GM12891 (cell line): ENCODE measurements around the gene GPR39.
"Not testable (repeated sequence)": the region's sequence is repeated elsewhere in the genome, so short reads cannot be mapped to it uniquely, and the experiment has no call there.

Experiments used
- DNase-seq: peaks from one replicate; pipeline ENCODE4 v3.0.0; 2011; ENCODE audit warnings: low spot score; ENCODE audit not compliant: insufficient read length
- FAIRE-seq: peaks from 2 replicates; lab custom pipeline; 2011; peaks lifted over from hg19 to GRCh38; lab: Jason Lieb, UNC
- PAX5 ChIP-seq: IDR thresholded peaks from 2 replicates; pipeline ENCODE4 v1.6.1; 2011; ENCODE audit warnings: low read length, moderate library complexity, mild to moderate bottlenecking; ENCODE audit not compliant: insufficient read depth, severe bottlenecking
- POLR2A ChIP-seq: IDR thresholded peaks from 2 replicates; pipeline ENCODE4 v1.6.1; 2011; ENCODE audit warnings: low read depth, low read length, control low read depth
- POLR2AphosphoS5 ChIP-seq: IDR thresholded peaks from 2 replicates; pipeline ENCODE4 v1.6.1; 2011; ENCODE audit warnings: low read depth, low read length, control low read depth
- POU2F2 ChIP-seq: IDR thresholded peaks from 2 replicates; pipeline ENCODE4 v1.6.1; 2011; ENCODE audit warnings: low read depth, mild to moderate bottlenecking, control low read depth, low read length, moderate library complexity
- SPI1 ChIP-seq: IDR thresholded peaks from 2 replicates; pipeline ENCODE4 v1.6.1; 2011; ENCODE audit warnings: low read depth, low read length, control low read depth
- TAF1 ChIP-seq: IDR thresholded peaks from 2 replicates; pipeline ENCODE4 v1.6.1; 2011; ENCODE audit warnings: low read depth, low read length, control low read depth

GPR39 gene

GRCh38 chr2:132497591-132497990, 81.0 kb downstream of the GPR39 start:
- DNase-seq (no peak), FAIRE-seq (no peak)
- no peak for TF ChIP-seq POLR2AphosphoS5
- no peak for TF ChIP-seq POU2F2
- no peak for TF ChIP-seq PAX5
- no peak for TF ChIP-seq POLR2A
- no peak for TF ChIP-seq TAF1
- TF ChIP-seq SPI1, result no peak

GRCh38 chr2:132503701-132504100, 87.1 kb downstream of the GPR39 start:
- no peak for DNase-seq
- TF ChIP-seq PAX5, result no peak
- no peak for TF ChIP-seq SPI1
- no peak for TF ChIP-seq POLR2AphosphoS5
- TF ChIP-seq POU2F2, result no peak
- TF ChIP-seq POLR2A, result no peak
- no peak for TF ChIP-seq TAF1
- no peak for FAIRE-seq

- FAIRE-seq (no peak), DNase-seq (no peak)
- no peak for TF ChIP-seq PAX5
- TF ChIP-seq SPI1, result no peak
- TF ChIP-seq POLR2A, result no peak
- no peak for TF ChIP-seq TAF1
- TF ChIP-seq POU2F2, result no peak
- TF ChIP-seq POLR2AphosphoS5, result no peak
Observed at GRCh38 chr2:132515010-132515409, 98.4 kb downstream of the GPR39 start.

DNA sequence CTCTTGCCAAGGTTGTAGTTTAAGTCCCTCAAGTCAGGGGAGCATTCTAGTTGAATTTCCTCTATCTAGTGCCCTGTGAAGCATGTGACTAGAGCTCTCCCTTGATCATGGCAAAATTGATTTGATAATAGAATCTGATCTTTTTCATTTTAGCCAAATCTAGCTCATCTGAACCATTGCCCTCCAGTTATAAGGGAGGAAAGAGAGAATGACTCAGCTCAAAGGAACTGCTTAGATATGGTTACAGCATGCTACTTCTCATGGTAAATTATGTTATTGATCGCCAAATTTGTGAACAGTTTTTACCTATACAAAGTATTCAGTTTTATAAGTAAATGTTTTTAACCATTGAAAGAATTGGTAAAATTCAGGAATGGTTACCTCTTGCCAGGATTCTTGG, 100.8 kb downstream of the GPR39 start:
- no peak for FAIRE-seq
- TF ChIP-seq SPI1 (no peak), PAX5 (no peak), POLR2AphosphoS5 (no peak), TAF1 (no peak), POU2F2 (no peak), POLR2A (no peak)
- DNase-seq, result no peak

- DNase-seq (no peak), FAIRE-seq (no peak)
- TF ChIP-seq POLR2A (no peak), POU2F2 (no peak), SPI1 (no peak), POLR2AphosphoS5 (no peak), TAF1 (no peak), PAX5 (no peak)
Observed at GRCh38 chr2:132518302-132518701, 101.7 kb downstream of the GPR39 start.

DNA sequence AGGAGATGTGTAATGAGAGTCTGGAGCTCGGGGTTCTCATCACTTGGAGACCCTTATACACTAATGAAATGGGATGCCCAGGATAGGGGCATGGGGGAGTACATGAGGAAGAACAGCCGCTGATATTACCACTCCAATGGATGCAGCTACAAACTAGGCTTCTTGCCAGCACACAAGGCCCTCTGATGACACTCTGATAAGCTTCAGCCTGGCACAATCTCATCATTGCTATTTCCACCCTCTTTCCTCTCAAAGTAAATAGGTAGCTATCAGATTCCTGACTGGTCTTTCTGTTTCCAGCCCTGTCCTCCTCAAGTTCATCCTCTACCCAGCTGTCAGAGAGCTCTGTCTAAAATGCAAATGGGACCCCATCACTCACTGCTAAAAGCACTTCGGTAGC, 103.0 kb downstream of the GPR39 start:
- TF ChIP-seq POLR2AphosphoS5 (no peak), TAF1 (no peak), SPI1 (no peak), PAX5 (no peak), POLR2A (no peak), POU2F2 (no peak)
- FAIRE-seq, result no peak
- no peak for DNase-seq

DNA sequence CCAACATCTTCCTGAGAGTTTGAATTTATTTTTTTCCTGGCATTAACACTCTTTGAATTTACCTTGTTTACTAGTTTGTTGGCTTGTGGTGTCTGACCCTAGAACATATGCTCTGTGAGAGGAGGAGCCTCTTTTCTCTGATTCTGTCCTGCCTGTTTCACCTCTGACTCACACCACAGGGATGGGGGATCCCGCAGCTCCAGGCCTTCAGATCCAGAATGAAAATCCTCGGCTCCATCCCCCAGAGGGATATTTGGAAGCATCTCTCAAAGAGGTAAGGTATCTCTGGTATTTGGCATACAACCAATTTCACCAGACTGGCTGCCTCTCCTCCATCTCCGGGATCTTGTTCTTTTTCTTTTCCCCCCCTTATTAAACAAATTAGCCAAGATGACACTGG, 104.7 kb downstream of the GPR39 start:
- no peak for FAIRE-seq
- TF ChIP-seq POLR2AphosphoS5, result no peak
- TF ChIP-seq POLR2A, result no peak
- no peak for TF ChIP-seq PAX5
- no peak for TF ChIP-seq POU2F2
- no peak for DNase-seq

- FAIRE-seq (no peak), DNase-seq (no peak)
- TF ChIP-seq POU2F2 (no peak), PAX5 (no peak), TAF1 (no peak), SPI1 (no peak), POLR2A (no peak), POLR2AphosphoS5 (no peak)
Observed at GRCh38 chr2:132522901-132523300, 106.3 kb downstream of the GPR39 start.

DNA sequence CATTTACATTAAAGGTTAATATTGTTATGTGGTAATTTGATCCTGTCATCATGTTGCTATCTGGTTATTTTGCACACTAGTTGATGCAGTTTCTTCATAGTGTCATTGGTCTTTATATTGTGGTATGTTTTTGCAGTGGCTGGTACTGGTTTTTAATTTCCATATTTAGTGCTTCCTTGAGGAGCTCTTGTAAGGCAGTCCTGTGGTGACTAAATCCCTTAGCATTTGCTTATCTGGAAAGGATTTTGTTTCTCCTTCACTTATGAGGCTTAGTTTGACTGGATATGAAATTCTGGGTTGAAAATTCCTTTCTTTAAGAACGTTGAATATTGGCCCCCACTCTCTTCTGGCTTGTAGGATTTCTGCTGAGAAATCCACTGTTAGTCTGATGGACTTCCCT, 120.5 kb downstream of the GPR39 start:
- DNase-seq, result not testable (repeated sequence)

GRCh38 chr2:132538331-132538855, 121.8 kb downstream of the GPR39 start:
- DNase-seq, result no peak
- no peak for FAIRE-seq
- TF ChIP-seq PAX5 (no peak), TAF1 (no peak), POLR2A (no peak), POU2F2 (no peak), POLR2AphosphoS5 (no peak), SPI1 (no peak)

More for the DNA sequence above, 120.5 kb downstream of the GPR39 start:
- not testable (repeated sequence) for FAIRE-seq
